Subcutaneous abdominal adipose tissue (tissue), 5 donors: ENCODE data around the gene EYS.

Experiments
- H3K27ac ChIP-seq: one replicate; pipeline ENCODE4 v1.7.0; 2013; ENCODE audit warnings: low read depth, mild to moderate bottlenecking, inconsistent platforms, low read length, moderate library complexity
- H3K27me3 ChIP-seq, 5 donors: one replicate each; pipeline ENCODE4 v1.7.0; 2013; ENCODE audit warnings: low read length in 5 of 5, inconsistent platforms in 1 of 5; ENCODE audit not compliant: control insufficient read depth in 5 of 5, insufficient read depth in 4 of 5
- H3K36me3 ChIP-seq, 5 donors: one replicate each; pipeline ENCODE4 v1.7.0; 2013; ENCODE audit warnings: low read length in 5 of 5; ENCODE audit not compliant: control insufficient read depth in 5 of 5, insufficient read depth in 5 of 5
- H3K4me1 ChIP-seq, 5 donors: one replicate each; pipeline ENCODE4 v1.7.0; 2013; ENCODE audit warnings: low read length in 5 of 5, mild to moderate bottlenecking in 3 of 5, moderate library complexity in 1 of 5; ENCODE audit not compliant: control insufficient read depth in 5 of 5, insufficient read depth in 5 of 5
- H3K4me3 ChIP-seq, 5 donors: one replicate each; pipeline ENCODE4 v1.7.0; 2013; ENCODE audit warnings: low read length in 5 of 5, low read depth in 1 of 5
- H3K9ac ChIP-seq, 5 donors: one replicate each; pipeline ENCODE4 v1.7.0; 2013; ENCODE audit warnings: low read length in 5 of 5, mild to moderate bottlenecking in 4 of 5, moderate library complexity in 3 of 5
- H3K9me3 ChIP-seq, 5 donors: one replicate each; pipeline ENCODE4 v1.7.0; 2013; ENCODE audit warnings: low read length in 5 of 5; ENCODE audit not compliant: control insufficient read depth in 5 of 5
- donor health status: healthy.
- donor health status: healthy.
- donor health status: healthy.
- donor health status: healthy.
- donor health status: healthy.

EYS gene

GRCh38 chr6:64527899-64528298, 1179.1 kb downstream of the EYS start:
- Histone ChIP-seq H3K9me3 (peaks cover 0 to 6% (median 0%) of the 10 kb centered on the region in 5 donors), H3K36me3 (no peaks in the 10 kb centered on the region), H3K27me3 (no peaks in the 10 kb centered on the region), H3K9ac (no peak overlapping the region), H3K4me3 (no peak overlapping the region), H3K27ac (no peak overlapping the region), H3K4me1 (no peaks in the 10 kb centered on the region)

- H3K27ac ChIP-seq: no peak overlapping the region
- no peaks in the 10 kb centered on the region for H3K4me1 ChIP-seq
- H3K9me3 ChIP-seq: peaks cover 0 to 6% (median 0%) of the 10 kb centered on the region in 5 donors
- H3K36me3 ChIP-seq: no peaks in the 10 kb centered on the region
- H3K9ac ChIP-seq: no peak overlapping the region
- no peak overlapping the region for H3K4me3 ChIP-seq
- H3K27me3 ChIP-seq: no peaks in the 10 kb centered on the region
These were observed 1184.2 kb downstream of the EYS start for GRCh38 chr6:64522859-64523258.

DNA sequence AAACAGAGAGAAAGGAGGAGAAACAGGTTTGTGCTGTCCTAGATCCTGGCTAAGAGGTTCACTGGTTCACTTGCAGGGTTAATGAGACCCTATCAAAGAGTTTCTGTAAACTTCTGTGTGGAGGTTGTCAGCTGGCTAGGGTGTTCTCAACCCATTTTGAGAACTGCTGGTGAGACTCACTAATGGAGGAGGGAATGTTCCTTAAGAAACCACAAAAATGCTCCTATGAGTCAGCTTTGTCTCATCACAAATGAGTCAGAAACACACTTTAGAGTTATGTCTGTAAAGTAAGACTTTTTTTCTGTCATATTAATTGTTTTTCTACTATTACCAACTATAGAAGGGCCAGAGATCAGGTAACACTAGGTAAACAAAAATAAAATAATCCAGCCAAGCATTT, 1187.0 kb downstream of the EYS start:
- Histone ChIP-seq H3K27ac (no peak overlapping the region), H3K9ac (no peak overlapping the region), H3K4me3 (no peak overlapping the region), H3K27me3 (no peaks in the 10 kb centered on the region), H3K9me3 (no peaks in the 10 kb centered on the region), H3K4me1 (no peaks in the 10 kb centered on the region), H3K36me3 (no peaks in the 10 kb centered on the region)

- no peak overlapping the region for H3K4me3 ChIP-seq
- no peaks in the 10 kb centered on the region for H3K4me1 ChIP-seq
- H3K27ac ChIP-seq: no peak overlapping the region
- no peaks in the 10 kb centered on the region for H3K27me3 ChIP-seq
- H3K36me3 ChIP-seq: no peaks in the 10 kb centered on the region
- no peaks in the 10 kb centered on the region for H3K9me3 ChIP-seq
- no peak overlapping the region for H3K9ac ChIP-seq
These were observed 1190.6 kb downstream of the EYS start for GRCh38 chr6:64516393-64516792.

- H3K9ac ChIP-seq: no peak overlapping the region
These were observed 1199.4 kb downstream of the EYS start for GRCh38 chr6:64507661-64508060.

GRCh38 chr6:64505312-64505711, 1201.7 kb downstream of the EYS start:
- no peaks in the 10 kb centered on the region for H3K4me1 ChIP-seq
- no peak overlapping the region for H3K4me3 ChIP-seq
- no peaks in the 10 kb centered on the region for H3K36me3 ChIP-seq
- H3K27ac ChIP-seq: no peak overlapping the region
- no peaks in the 10 kb centered on the region for H3K9me3 ChIP-seq
- no peaks in the 10 kb centered on the region for H3K27me3 ChIP-seq
- no peak overlapping the region for H3K9ac ChIP-seq

More at GRCh38 chr6:64507661-64508060, 1199.4 kb downstream of the EYS start:
- Histone ChIP-seq H3K27ac (no peak overlapping the region), H3K27me3 (no peaks in the 10 kb centered on the region), H3K9me3 (no peaks in the 10 kb centered on the region), H3K4me1 (no peaks in the 10 kb centered on the region), H3K36me3 (no peaks in the 10 kb centered on the region), H3K4me3 (no peak overlapping the region)

GRCh38 chr6:64504503-64504902, 1202.5 kb downstream of the EYS start:
- no peaks in the 10 kb centered on the region for H3K9me3 ChIP-seq
- H3K9ac ChIP-seq: no peak overlapping the region
- no peaks in the 10 kb centered on the region for H3K4me1 ChIP-seq
- H3K36me3 ChIP-seq: no peaks in the 10 kb centered on the region
- H3K27me3 ChIP-seq: no peaks in the 10 kb centered on the region
- H3K27ac ChIP-seq: no peak overlapping the region
- no peak overlapping the region for H3K4me3 ChIP-seq

DNA sequence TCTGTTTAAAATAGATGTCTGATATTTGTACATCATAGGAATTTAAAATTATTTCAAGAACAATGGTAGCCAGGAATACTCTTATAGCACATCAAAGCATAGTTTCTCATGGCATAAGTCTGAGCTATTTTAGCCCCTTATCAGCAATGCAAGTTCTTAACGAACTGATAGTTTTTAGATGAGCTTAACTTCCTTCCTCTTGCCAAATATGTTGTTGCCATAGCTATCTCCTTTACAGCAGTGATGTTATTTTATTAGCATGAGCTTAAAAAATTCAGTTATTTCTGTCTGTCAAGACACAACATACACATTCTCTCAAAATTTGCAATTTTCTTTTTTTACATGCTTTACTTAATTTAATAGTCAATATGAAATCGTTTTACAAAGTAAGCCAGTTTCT, 1204.2 kb downstream of the EYS start:
- H3K36me3 ChIP-seq: no peaks in the 10 kb centered on the region
- no peaks in the 10 kb centered on the region for H3K27me3 ChIP-seq
- no peaks in the 10 kb centered on the region for H3K9me3 ChIP-seq
- no peak overlapping the region for H3K9ac ChIP-seq
- H3K4me1 ChIP-seq: no peaks in the 10 kb centered on the region
- no peak overlapping the region for H3K27ac ChIP-seq
- H3K4me3 ChIP-seq: no peak overlapping the region

DNA sequence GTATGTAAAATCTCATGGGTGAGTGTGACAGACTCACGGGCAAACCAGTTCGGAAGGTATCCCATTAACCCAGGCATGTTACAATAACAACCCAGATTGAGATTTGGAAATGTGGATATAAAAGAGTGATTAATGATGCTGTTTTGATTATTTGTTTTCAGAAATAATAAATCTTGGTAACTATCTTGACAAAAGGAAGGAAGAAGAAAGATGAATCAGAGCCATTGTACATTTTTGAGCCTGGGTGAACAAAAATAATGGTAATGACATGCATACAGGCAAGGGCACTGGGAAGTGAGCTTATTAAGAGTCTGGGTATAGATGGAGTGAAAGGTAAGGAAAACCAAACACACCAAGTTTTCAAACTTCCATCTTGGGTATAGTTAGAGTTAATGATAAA, 1209.4 kb downstream of the EYS start:
- Histone ChIP-seq H3K9ac (no peak overlapping the region), H3K27me3 (no peaks in the 10 kb centered on the region), H3K27ac (no peak overlapping the region), H3K4me3 (no peak overlapping the region), H3K9me3 (no peaks in the 10 kb centered on the region), H3K4me1 (no peaks in the 10 kb centered on the region), H3K36me3 (no peaks in the 10 kb centered on the region)

DNA sequence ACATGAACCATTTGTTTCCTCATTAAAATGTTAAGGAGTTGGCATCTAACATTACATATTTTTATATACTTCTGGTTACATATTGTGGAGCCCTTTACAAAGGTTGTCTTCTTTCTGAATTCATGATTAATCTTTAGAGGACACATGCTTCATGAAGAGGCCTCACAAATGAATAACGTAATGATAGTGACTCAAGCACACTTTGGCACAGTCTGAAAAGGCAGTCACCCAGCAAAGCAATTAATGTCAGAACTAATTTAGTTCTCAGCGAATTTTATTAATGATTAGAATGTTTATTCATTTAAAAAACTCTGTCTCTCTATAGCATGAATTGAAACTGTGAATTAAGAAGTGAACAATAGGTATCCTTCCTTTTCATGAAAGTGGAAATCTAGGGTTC, 1217.3 kb downstream of the EYS start:
- H3K27ac ChIP-seq: no peak overlapping the region

More for the DNA sequence above, 1217.3 kb downstream of the EYS start:
- Histone ChIP-seq H3K27me3 (no peaks in the 10 kb centered on the region), H3K4me3 (no peak overlapping the region), H3K36me3 (no peaks in the 10 kb centered on the region), H3K9ac (no peak overlapping the region), H3K4me1 (no peaks in the 10 kb centered on the region), H3K9me3 (no peaks in the 10 kb centered on the region)
